ENCODE data around the gene ETF1.
A peak's percentile ranks its signal among the peaks of the same experiment; 100 is the strongest.

ETF1 gene

DNA sequence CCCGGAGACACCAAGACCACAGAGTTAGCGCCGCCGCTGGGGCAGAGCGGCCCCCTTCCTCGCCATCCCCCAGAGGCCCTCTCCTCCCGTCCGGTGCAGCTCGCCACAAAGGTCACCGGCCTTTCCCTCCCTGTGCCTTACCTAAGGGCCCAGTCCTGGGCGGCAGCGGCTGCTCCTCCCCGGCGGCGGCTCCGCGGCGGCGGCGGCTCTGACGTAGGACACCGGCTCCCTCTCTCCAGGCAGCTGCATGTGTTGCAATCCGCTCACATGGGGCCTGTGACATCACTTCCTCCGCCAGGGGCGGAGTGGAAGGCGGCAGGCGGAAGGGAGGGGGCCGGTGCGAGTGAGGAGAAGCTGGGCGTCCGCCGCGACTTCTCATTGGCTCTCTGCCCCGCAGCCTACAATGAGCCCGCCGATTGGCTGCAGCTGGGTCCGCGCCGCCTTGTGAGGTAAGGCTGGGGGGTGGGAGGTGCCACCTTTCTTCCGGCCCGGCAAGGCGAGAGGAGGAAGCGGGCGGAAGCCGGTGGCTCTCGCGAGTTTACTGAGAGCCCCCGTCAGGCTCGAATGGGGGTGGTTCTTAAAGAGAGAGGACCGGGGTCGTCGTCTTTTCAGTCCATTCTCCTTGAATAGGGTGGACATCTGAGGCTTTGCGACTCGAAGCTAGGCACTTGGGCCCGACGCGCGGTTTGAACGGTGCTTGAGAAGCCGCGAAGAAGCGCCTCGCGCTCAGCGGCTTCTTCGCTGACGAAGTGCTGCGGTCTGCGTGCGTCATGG lies at the start of gene ETF1:
TSS of gene ETF1 (minus strand) at position 281 of the 774 bp plus-strand sequence. CDS start 318 bp downstream, outside the sequence.
- H3K27me3 Mint-ChIP-seq (ENCODE audit: low read depth), result no peaks in the 10 kb centered on the region
- H3K4me1 Mint-ChIP-seq (ENCODE audit: low read depth), result peaks cover 50% of the 10 kb centered on the region
- peaks cover 13% of the 10 kb centered on the region for H3K36me3 Mint-ChIP-seq (ENCODE audit: low read depth)
- H3K27ac Mint-ChIP-seq, result peak within 1 kb of the TSS; percentile 100
- H3K9me3 Mint-ChIP-seq, result no peaks in the 10 kb centered on the region
- H3K4me3 Mint-ChIP-seq, result peak within 1 kb of the TSS; percentile 100

GRCh38 chr5:138588013-138588788 lies 45.2 kb upstream of the ETF1 start:
- Mint-ChIP-seq H3K27ac (no peak overlapping the region), H3K27me3 (ENCODE audit: low read depth) (peaks cover 51% of the 10 kb centered on the region), H3K4me1 (ENCODE audit: low read depth) (no peaks in the 10 kb centered on the region), H3K36me3 (ENCODE audit: low read depth) (no peaks in the 10 kb centered on the region), H3K9me3 (no peaks in the 10 kb centered on the region), H3K4me3 (no peak overlapping the region)

- no peak overlapping the region for H3K27ac Mint-ChIP-seq
- H3K4me3 Mint-ChIP-seq, result no peak overlapping the region
- peaks cover 48% of the 10 kb centered on the region for H3K27me3 Mint-ChIP-seq (ENCODE audit: low read depth)
- no peaks in the 10 kb centered on the region for H3K36me3 Mint-ChIP-seq (ENCODE audit: low read depth)
- H3K4me1 Mint-ChIP-seq (ENCODE audit: low read depth), result no peaks in the 10 kb centered on the region
- H3K9me3 Mint-ChIP-seq, result no peaks in the 10 kb centered on the region
Observed at GRCh38 chr5:138585157-138585556, 42.1 kb upstream of the ETF1 start.

DNA sequence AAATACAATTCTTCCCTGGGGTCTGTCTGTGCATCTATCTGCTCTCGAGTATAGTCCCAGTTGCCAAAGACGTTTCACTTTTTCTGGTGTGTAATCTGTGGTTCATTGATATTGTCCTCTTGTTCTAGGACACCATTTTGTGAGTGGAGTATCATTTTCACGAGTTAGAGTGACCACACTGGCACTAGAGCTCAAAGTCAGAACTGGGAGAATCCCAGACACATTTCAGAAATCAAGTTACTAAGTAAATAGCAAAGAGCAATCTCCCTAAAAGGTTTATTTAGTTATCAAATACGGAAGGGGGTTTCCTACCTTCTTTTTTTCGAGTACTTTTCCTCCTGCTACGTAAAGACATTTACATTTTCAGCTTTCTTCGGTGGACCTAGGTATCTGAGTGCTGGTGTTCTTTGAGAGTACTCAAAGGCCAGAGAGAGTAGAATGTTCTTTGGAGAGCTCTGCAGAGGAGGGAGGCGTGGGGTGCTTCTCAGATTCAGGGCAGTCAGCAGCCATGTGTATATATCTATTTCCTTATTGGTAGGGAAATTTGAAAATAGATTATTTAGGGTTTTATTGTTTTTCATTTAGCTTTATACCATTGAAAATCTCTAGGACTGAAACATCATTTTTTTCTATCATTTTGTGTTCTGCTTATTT lies 41.1 kb upstream of the ETF1 start:
- Mint-ChIP-seq H3K9me3 (no peaks in the 10 kb centered on the region), H3K27ac (no peak overlapping the region), H3K27me3 (ENCODE audit: low read depth) (peaks cover 48% of the 10 kb centered on the region), H3K4me1 (ENCODE audit: low read depth) (peaks cover 2% of the 10 kb centered on the region), H3K4me3 (no peak overlapping the region), H3K36me3 (ENCODE audit: low read depth) (no peaks in the 10 kb centered on the region)

- Mint-ChIP-seq H3K4me1 (ENCODE audit: low read depth) (peaks cover 2% of the 10 kb centered on the region), H3K27ac (no peak overlapping the region), H3K27me3 (ENCODE audit: low read depth) (peaks cover 38% of the 10 kb centered on the region), H3K36me3 (ENCODE audit: low read depth) (no peaks in the 10 kb centered on the region), H3K4me3 (no peak overlapping the region), H3K9me3 (no peaks in the 10 kb centered on the region)
Observed at GRCh38 chr5:138582959-138583358, 39.9 kb upstream of the ETF1 start.

- Mint-ChIP-seq H3K27me3 (ENCODE audit: low read depth) (peaks cover 24% of the 10 kb centered on the region), H3K4me3 (no peak overlapping the region), H3K9me3 (peaks cover 2% of the 10 kb centered on the region), H3K27ac (no peak overlapping the region), H3K36me3 (ENCODE audit: low read depth) (peaks cover 2% of the 10 kb centered on the region), H3K4me1 (ENCODE audit: low read depth) (peaks cover 6% of the 10 kb centered on the region)
Observed at GRCh38 chr5:138580777-138581176, 37.7 kb upstream of the ETF1 start.

GRCh38 chr5:138580001-138580400 lies 37.0 kb upstream of the ETF1 start:
- no peak overlapping the region for H3K27ac Mint-ChIP-seq
- peaks cover 16% of the 10 kb centered on the region for H3K27me3 Mint-ChIP-seq (ENCODE audit: low read depth)
- H3K4me1 Mint-ChIP-seq (ENCODE audit: low read depth), result peaks cover 9% of the 10 kb centered on the region

GRCh38 chr5:138579517-138579863 lies 36.5 kb upstream of the ETF1 start:
- H3K27ac Mint-ChIP-seq, result no peak overlapping the region
- peaks cover 3% of the 10 kb centered on the region for H3K9me3 Mint-ChIP-seq
- peaks cover 12% of the 10 kb centered on the region for H3K4me1 Mint-ChIP-seq (ENCODE audit: low read depth)
- peaks cover 10% of the 10 kb centered on the region for H3K36me3 Mint-ChIP-seq (ENCODE audit: low read depth)
- no peak overlapping the region for H3K4me3 Mint-ChIP-seq
- H3K27me3 Mint-ChIP-seq (ENCODE audit: low read depth), result peaks cover 11% of the 10 kb centered on the region

More at GRCh38 chr5:138580001-138580400, 37.0 kb upstream of the ETF1 start:
- Mint-ChIP-seq H3K36me3 (ENCODE audit: low read depth) (peaks cover 5% of the 10 kb centered on the region), H3K4me3 (no peak overlapping the region), H3K9me3 (peaks cover 3% of the 10 kb centered on the region)

DNA sequence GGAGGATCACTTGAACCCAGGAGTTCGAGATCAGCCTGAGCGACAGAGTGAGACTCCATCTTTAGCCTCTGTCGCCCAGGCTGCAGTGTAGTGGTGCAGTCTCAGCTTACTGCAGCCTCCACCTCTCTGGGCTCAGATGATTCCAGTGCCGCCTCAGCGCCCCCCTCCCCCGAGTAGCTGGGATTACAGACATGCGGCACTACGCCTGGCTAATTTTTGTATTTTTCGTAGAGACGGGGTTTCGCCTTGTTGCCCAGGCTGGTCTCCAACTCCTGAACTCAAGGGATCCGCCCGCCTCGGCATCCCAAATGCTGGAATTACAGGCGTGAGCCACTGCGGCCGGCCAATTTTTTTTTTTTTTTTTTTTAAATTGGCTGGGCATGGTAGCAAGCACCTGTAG lies 34.4 kb upstream of the ETF1 start:
- Mint-ChIP-seq H3K4me3 (no peak overlapping the region), H3K27ac (no peak overlapping the region), H3K4me1 (ENCODE audit: low read depth) (peaks cover 22% of the 10 kb centered on the region), H3K9me3 (peaks cover 3% of the 10 kb centered on the region), H3K36me3 (ENCODE audit: low read depth) (peaks cover 22% of the 10 kb centered on the region), H3K27me3 (ENCODE audit: low read depth) (no peaks in the 10 kb centered on the region)

- peaks cover 3% of the 10 kb centered on the region for H3K9me3 Mint-ChIP-seq
- H3K4me3 Mint-ChIP-seq, result peak within 1 kb of the TSS; percentile 91
- peaks cover 28% of the 10 kb centered on the region for H3K4me1 Mint-ChIP-seq (ENCODE audit: low read depth)
- peak within 1 kb of the TSS; percentile 100 for H3K27ac Mint-ChIP-seq
- no peaks in the 10 kb centered on the region for H3K27me3 Mint-ChIP-seq (ENCODE audit: low read depth)
- H3K36me3 Mint-ChIP-seq (ENCODE audit: low read depth), result peaks cover 32% of the 10 kb centered on the region
Observed at GRCh38 chr5:138575194-138576015, 32.4 kb upstream of the ETF1 start, which contains the start of gene HSPA9. Gene HSPA9, minus strand, starts transcription at chr5:138575401. Its CDS starts 83 bp downstream, at chr5:138575318.

DNA sequence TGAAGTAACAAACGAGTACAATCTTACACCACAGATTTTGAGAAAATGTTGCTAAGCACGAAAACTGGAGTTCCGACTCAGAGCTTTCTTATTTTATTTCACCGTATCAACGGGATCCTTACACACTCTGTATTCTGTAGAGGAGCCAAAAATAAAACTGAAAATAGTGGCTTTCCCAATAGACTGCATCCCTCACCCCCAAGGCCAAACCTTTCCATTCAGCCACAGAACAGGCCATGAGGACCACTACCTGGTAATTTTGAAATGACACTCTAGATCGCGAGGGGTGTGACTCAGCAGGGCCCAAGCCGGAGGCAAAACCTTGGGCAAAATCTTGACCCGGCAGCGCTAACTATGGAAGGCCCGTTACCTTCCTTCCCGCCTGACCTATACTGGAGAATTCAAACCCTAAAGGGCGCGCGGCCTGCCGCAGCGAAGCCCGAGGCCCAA lies 31.7 kb upstream of the ETF1 start:
- Mint-ChIP-seq H3K36me3 (ENCODE audit: low read depth) (peaks cover 35% of the 10 kb centered on the region), H3K4me1 (ENCODE audit: low read depth) (peaks cover 32% of the 10 kb centered on the region)

DNA sequence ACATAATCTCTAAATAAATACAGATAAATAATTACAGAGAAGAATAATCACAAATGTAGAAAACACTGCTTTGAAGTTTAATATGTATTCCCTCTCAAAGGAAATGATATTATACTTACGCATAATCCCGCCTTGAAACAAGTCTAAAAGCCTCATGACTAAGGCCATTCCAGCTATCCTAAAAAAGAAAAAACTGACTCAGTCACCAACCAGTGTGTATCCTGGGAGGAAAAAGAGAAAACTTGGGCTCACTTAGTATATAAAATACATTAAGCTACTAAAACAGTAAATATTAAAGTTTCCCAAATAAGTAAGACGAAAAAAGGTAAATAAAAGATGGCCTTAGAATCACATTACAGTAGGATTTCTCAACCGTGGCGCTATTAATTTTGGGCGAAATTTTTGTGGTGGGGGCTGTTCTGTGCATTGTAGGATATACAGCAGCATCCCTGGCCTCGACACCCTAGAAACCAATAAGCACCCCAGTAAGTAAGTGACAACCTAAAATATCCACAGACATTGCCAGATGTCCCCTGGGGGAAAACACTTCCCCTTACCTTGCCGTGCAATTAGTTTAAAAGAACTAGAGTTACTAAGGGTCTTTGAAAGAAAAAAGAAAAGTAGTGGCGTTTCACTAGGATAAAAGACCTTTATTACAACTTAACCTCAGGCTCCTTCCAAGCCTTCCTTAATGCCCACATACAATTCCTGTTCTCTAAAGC lies 31.1 kb upstream of the ETF1 start:
- Mint-ChIP-seq H3K4me1 (ENCODE audit: low read depth) (peaks cover 32% of the 10 kb centered on the region), H3K4me3 (peak overlapping the region; percentile 91), H3K27me3 (ENCODE audit: low read depth) (no peaks in the 10 kb centered on the region), H3K9me3 (peaks cover 3% of the 10 kb centered on the region), H3K27ac (peak overlapping the region; percentile 100), H3K36me3 (ENCODE audit: low read depth) (peaks cover 37% of the 10 kb centered on the region)

More for the DNA sequence above, 31.7 kb upstream of the ETF1 start:
- H3K9me3 Mint-ChIP-seq, result peaks cover 3% of the 10 kb centered on the region
- H3K27ac Mint-ChIP-seq, result peak overlapping the region; percentile 100
- H3K27me3 Mint-ChIP-seq (ENCODE audit: low read depth), result no peaks in the 10 kb centered on the region
- H3K4me3 Mint-ChIP-seq, result peak overlapping the region; percentile 91

DNA sequence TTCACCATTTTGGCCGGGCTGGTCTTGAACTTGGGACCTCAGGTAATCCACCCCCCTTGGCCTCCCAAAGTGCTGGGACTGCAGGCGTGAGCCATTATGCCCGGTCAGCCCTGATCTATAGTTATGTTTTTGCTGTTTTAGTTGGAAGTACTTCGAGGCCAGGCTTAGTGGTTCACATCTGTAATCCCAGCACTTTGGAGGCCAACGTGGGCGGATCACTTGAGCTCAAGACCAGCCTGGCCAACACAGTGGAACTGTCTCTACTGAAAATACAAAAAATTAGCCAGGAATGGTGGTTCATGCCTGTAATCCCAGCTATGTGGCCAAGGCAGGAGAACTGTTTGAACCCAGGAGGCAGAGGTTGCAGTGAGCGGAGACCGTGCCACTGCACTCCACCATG lies 30.2 kb upstream of the ETF1 start:
- peaks cover 37% of the 10 kb centered on the region for H3K4me1 Mint-ChIP-seq (ENCODE audit: low read depth)
- H3K27ac Mint-ChIP-seq, result no peak overlapping the region
- peaks cover 3% of the 10 kb centered on the region for H3K9me3 Mint-ChIP-seq
- H3K4me3 Mint-ChIP-seq, result no peak overlapping the region
- H3K27me3 Mint-ChIP-seq (ENCODE audit: low read depth), result no peaks in the 10 kb centered on the region
- H3K36me3 Mint-ChIP-seq (ENCODE audit: low read depth), result peaks cover 46% of the 10 kb centered on the region
